ENCODE data around the gene ATXN1.
A peak's percentile ranks its signal among the peaks of the same experiment; 100 is the strongest.
"Not testable (repeated sequence)": the region's sequence is repeated elsewhere in the genome, so short reads cannot be mapped to it uniquely, and the experiment has no call there.

ATXN1 gene

DNA sequence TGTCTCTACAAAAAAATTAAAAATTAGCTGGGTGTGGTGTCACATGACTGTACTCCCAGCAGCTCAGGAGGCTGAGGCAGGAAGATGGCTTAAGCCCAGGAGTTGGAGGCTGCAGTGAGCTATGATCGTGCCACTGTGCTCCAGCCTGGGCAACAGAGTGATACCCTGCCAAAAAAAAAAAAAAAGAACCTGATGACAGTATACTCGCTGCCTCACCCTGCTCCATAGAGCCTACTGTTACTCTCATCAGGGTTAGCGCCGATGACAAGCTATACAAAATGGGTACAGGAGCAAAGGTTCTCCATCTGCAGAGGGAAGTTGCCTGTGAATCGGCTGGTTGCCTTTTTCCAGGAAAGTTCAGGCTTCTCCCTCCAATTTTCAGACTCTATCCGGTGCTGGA, 469.5 kb downstream of the ATXN1 start:
- no peak for DNase-seq

DNA sequence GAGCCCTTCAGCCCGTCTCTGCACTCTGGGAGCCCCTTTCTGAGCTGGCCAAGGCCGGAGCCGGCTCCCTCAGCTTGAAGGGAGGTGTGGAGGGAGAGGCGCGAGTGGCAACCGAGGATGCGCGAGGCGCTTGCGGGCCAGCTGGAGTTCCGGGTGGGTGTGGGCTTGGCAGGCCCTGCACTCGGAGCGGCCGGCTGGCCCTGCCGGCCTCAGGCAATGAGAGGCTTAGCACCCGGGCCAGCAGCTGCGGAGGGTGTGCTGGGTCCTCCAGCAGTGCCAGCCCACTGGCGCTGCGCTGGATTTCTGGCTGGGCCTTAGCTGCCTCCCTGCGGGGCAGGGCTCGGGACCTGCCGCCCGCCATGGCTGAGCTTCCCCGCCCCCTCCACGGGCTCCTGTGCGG, 473.1 kb downstream of the ATXN1 start:
- DNase-seq: no peak

- DNase-seq: peak; percentile 5
Measured at GRCh38 chr6:16286151-16286522, 475.1 kb downstream of the ATXN1 start.

GRCh38 chr6:16285467-16286150, 475.7 kb downstream of the ATXN1 start:
- no peak for DNase-seq

GRCh38 chr6:16284472-16284871, 476.8 kb downstream of the ATXN1 start:
- DNase-seq: no peak

GRCh38 chr6:16282370-16282769, 478.9 kb downstream of the ATXN1 start:
- no peak for DNase-seq

DNA sequence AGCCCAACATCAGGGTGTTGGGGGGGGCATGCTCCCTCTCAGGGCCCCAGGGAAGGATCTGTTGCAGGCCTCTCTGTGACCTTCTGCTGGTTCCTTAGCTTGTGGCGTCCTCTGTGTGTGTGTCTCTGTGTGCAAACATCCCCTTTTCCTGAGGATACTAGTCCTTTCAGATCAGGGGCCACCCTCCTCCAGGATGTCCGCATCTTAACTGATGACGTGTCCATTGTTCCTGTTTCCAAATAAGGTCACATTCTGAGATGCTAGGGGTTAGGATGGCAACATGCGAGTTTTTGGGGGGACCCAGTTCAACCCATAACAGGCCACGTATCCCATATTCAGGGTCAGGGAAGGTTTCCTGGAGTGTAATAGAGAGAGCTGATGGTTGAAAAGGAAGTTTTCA, 482.0 kb downstream of the ATXN1 start:
- DNase-seq: no peak

GRCh38 chr6:16278750-16279149, 482.5 kb downstream of the ATXN1 start:
- DNase-seq: no peak

DNA sequence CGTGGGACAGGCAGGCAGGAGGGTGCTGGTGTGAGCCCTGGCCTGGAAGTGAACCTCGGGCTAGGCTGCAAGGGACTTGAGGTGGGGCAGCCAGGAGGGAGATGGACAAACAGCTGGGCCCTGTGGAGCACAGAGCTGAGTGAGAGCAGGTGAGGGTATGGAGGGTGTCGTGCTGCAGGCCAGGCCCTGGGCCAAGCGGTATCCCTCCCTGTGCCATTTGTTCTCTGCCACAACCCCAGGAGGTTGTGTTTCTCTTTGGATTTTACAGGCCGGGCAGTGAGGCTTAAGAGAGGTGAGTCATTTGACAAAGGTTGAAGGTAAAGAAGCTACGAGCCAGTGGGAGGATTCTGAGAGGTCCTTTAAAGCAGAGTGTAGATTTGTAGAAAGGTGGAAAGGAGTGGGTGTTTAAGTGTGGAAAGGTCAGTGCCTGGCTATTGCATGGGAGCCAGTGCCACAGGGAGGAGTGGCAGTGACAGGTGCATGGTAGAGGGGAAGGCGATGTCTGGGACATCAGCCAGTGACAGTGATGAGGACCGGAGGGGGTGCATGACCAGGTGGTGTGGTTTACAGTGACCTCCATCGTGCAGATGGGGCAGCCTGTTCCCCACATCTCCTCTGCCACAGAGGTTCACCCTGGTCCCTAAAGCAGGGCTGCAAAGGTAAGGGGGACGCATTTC, 483.1 kb downstream of the ATXN1 start:
- DNase-seq: no peak

DNA sequence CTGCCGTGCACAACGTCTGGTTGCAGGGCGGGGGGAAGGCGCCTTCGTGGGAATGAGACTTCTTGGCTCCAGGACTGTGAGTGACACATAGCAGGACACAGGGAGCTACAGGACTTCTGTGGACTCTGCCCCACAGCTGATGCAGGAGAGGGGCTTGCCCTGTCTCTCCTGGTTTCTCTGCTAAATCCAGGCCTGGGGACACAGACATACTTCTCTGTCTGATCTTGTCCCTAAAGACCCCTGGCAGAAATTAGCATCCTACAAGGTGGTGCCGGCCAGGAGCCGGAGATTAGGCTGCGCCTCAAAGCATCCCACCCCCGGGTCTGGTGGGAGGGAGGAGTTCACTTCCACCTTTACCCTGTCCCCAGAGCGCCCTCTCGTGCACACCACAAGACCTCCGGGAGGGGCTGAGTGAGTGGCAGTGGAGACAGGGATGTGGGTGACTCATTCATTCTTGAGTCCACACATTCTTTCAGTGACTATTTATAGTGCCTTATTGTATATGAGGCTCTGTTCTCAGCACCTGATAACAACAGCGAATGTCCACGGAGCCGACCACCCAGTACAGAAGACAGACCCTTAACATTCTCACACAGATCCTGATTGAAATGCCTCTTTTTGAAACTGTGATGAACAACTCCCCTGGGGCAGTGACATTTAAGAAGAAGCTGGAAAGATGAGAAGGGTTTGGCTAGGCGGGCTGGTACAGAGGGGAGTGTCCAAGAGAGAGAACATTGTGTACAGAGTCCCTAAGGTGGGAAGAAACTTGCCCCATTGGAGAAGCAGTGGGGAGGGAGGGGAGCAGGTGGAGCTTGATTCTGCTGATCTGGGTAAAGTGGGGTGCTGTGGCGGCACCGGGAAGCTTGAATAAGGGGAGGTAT, 483.9 kb downstream of the ATXN1 start:
- DNase-seq: no peak

- DNase-seq: no peak
Measured at GRCh38 chr6:16274885-16275589, 486.2 kb downstream of the ATXN1 start.

- DNase-seq: no peak
Measured at GRCh38 chr6:16274483-16274882, 486.8 kb downstream of the ATXN1 start.

- no peak for DNase-seq
Measured at GRCh38 chr6:16273256-16273655, 488.0 kb downstream of the ATXN1 start.

GRCh38 chr6:16272201-16272600, 489.1 kb downstream of the ATXN1 start:
- DNase-seq: no peak

GRCh38 chr6:16271428-16271827, 489.8 kb downstream of the ATXN1 start:
- DNase-seq: no peak

DNA sequence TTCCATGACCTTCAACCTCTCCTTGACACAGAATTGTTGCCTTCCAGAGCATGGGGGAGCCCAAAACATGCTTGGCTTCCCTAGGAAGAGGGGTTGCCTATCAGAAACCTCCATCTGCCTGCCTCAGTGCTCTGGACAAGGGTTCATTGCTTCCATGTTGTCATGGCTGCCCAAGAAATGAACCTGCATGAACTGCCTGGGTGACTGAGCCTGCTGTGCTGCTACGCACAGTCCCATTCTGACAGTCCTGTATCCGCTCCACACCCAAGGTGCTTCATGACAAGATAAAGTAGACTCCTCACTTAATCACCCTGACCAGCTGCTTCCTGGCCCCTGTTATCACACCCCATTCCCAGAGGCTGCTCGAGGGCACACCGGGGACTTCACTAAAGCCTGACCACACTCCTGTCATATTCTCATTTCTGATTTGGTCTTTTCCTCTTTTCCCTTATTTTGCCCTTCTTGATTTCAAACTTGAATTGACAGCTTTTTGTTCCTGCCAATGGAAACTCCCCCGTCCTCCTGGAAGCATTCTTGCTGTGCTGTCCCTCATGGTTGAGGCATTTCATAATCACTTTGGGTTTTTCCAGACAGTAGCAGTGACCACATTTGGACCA, 491.0 kb downstream of the ATXN1 start:
- DNase-seq: no peak

DNA sequence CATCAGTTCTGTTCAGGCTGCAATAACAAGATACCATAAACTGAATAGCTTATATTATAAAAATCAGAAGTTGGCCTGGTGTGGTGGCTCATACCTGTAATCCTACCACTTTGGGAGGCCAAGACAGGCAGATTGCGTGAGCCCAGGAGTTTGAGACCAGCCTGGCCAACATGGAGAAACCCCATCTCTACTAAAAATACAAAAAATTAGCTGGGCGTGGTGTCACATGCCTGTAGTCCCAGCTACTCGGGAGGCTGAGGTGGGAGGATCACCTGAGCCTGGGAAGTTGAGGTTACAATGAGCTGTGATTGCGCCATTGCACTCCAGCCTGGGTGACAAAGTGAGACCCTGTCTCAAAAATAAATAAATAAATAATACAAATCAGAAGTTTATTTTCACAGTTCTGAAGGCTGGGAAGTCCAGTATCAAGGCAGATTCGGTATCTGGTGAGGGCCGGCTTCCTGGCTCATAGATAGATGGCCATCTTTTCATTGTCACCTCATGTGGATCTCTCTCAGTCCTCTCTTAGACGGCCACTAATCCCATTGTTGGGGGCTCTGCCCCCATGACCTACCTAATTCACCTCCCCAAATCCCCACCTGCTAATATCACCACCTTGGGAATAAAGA, 491.7 kb downstream of the ATXN1 start:
- DNase-seq: not testable (repeated sequence)

DNA sequence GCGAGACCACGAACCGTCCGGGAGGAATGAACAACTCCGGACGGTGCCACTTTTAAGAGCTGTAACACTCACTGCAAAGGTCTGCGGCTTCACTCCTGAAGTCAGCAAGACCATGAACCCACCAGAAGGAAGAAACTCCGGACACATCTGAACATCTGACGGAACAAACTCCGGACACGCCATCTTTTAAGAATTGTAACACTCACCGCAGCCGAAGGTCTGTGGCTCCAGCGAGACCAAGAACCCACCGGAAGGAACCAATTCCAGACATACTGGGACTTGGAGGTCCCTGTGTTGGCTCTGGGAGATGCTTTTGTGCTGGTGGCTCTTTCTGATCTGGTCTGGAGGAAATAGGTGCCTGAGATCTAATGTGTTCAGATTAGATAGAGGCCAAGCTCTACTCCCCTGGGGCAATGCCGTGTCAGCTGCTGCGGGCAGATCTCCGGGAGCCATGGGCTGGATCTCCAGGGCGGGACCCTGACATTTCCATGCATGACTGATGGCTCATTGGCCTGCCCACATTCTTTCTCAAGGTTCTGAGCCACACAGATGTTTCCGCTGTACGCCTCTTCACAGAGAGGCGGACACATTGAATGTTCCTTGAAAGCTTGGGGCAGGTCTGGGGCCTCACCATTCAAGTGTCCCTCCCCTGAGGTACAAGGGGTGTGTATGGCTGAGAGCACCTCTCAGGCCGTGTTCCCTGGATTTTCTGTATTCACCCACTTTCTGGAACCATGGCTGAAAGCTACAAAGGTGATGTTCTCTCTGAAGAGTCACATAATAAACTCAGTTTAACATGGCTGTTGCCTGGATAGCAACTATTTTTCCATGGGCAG, 493.6 kb downstream of the ATXN1 start:
- no peak for DNase-seq

DNA sequence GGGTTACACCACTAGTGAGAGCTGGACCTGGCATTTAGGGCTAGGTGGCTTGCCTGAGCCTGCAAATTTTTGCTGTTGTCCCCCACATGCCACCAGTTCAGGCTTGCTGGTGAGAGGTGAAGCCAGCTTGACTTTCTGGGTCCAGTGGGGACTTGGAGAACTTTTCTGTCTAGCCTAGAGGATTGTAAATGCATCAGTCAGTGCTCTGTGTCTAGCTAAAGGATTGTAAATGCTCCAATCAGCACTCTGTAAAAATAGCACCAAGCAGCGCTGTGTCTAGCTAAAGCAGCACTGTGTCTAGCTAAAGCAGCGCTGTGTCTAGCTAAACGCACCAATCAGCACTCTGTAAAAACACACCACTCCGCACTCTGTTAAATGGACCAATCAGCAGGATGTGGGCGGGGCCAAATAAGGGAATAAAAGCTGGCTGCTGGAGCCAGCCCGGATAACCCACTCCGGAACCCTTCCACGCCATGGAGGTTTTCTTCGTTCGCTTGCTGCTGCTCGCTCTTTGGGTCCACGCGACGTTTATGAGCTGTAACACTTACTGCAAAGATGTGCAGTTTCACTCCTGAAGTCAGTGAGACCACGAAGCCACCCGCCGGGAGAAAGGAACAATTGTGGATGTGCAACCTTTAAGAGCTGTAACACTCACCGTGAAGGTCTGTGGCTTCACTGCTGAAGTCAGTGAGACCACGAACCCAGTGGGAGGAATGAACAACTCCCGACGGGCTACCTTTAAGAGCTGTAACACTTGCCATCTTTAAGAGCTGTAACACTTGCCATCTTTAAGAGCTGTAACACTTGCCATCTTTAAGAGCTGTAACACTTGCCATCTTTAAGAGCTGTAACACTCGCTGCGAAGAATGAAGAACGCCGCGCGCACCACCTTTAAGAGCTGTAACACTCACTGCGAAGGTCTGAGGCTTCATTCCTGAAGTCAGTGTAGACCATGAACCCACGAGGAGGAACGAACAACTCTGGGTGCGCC, 495.6 kb downstream of the ATXN1 start:
- no peak for DNase-seq

GRCh38 chr6:16264785-16265184, 496.5 kb downstream of the ATXN1 start:
- no peak for DNase-seq

Measured in SHP77 treated with DMSO at 0.1 percent for 48 hours (cell line).